ENCODE measurements around the gene NDST4. TPM values are rescaled to one million over a fixed set of nuclear protein-coding genes. Genes with fewer than 3 reads are reported as not detected.

The NDST4 gene
- 2.6 TPM for total RNA-seq

- Histone ChIP-seq H3K4me1 (ENCODE audit: control insufficient read depth in 3 of 3, insufficient read depth in 3 of 3, low read length in 3 of 3) (peaks cover 0 to 4% (median 0%) of the 10 kb centered on the region in 3 donors), H3K36me3 (ENCODE audit: control insufficient read depth in 3 of 3, insufficient read depth in 3 of 3, low read length in 3 of 3) (no peaks in the 10 kb centered on the region), H3K9me3 (ENCODE audit: control insufficient read depth in 3 of 3, low read length in 3 of 3) (no peaks in the 10 kb centered on the region), H3K27ac (ENCODE audit: low read depth, low read length) (no peak within 1 kb of the TSS), H3K9ac (ENCODE audit: low read depth in 1 of 3, low read length in 3 of 3) (peak within 1 kb of the TSS in 1 of 3 donors; percentile 12), H3K4me3 (ENCODE audit: low read length in 3 of 3) (peak within 1 kb of the TSS in 1 of 3 donors; percentile 53), H3K27me3 (ENCODE audit: control insufficient read depth in 3 of 3, insufficient read depth in 3 of 3, low read length in 3 of 3) (peaks cover 0 to 3% (median 0%) of the 10 kb centered on the region in 3 donors)
These were observed at the start of gene NDST4 for GRCh38 chr4:115113506-115114106. TSS of gene NDST4 (minus strand) at chr4:115113620. CDS start at chr4:115077036, 36,584 bp downstream.

GRCh38 chr4:115159141-115159540, 45.7 kb upstream of the NDST4 start:
- Histone ChIP-seq H3K9ac (ENCODE audit: low read depth in 1 of 3, low read length in 3 of 3) (no peak overlapping the region), H3K9me3 (ENCODE audit: control insufficient read depth in 3 of 3, low read length in 3 of 3) (no peaks in the 10 kb centered on the region), H3K27ac (ENCODE audit: low read depth, low read length) (no peak overlapping the region)

GRCh38 chr4:115158296-115158695, 44.9 kb upstream of the NDST4 start:
- no peak overlapping the region for H3K9ac ChIP-seq (ENCODE audit: low read depth in 1 of 3, low read length in 3 of 3)
- H3K9me3 ChIP-seq (ENCODE audit: control insufficient read depth in 3 of 3, low read length in 3 of 3), result no peaks in the 10 kb centered on the region
- H3K36me3 ChIP-seq (ENCODE audit: control insufficient read depth in 3 of 3, insufficient read depth in 3 of 3, low read length in 3 of 3), result no peaks in the 10 kb centered on the region
- no peak overlapping the region for H3K4me3 ChIP-seq (ENCODE audit: low read length in 3 of 3)
- H3K4me1 ChIP-seq (ENCODE audit: control insufficient read depth in 3 of 3, insufficient read depth in 3 of 3, low read length in 3 of 3), result no peaks in the 10 kb centered on the region
- no peaks in the 10 kb centered on the region for H3K27me3 ChIP-seq (ENCODE audit: control insufficient read depth in 3 of 3, insufficient read depth in 3 of 3, low read length in 3 of 3)
- H3K27ac ChIP-seq (ENCODE audit: low read depth, low read length), result no peak overlapping the region

More at GRCh38 chr4:115159141-115159540, 45.7 kb upstream of the NDST4 start:
- no peaks in the 10 kb centered on the region for H3K4me1 ChIP-seq (ENCODE audit: control insufficient read depth in 3 of 3, insufficient read depth in 3 of 3, low read length in 3 of 3)
- H3K36me3 ChIP-seq (ENCODE audit: control insufficient read depth in 3 of 3, insufficient read depth in 3 of 3, low read length in 3 of 3), result no peaks in the 10 kb centered on the region
- H3K27me3 ChIP-seq (ENCODE audit: control insufficient read depth in 3 of 3, insufficient read depth in 3 of 3, low read length in 3 of 3), result no peaks in the 10 kb centered on the region
- no peak overlapping the region for H3K4me3 ChIP-seq (ENCODE audit: low read length in 3 of 3)

GRCh38 chr4:115154826-115155225, 41.4 kb upstream of the NDST4 start:
- no peak overlapping the region for H3K9ac ChIP-seq (ENCODE audit: low read depth in 1 of 3, low read length in 3 of 3)
- no peak overlapping the region for H3K4me3 ChIP-seq (ENCODE audit: low read length in 3 of 3)
- H3K36me3 ChIP-seq (ENCODE audit: control insufficient read depth in 3 of 3, insufficient read depth in 3 of 3, low read length in 3 of 3), result no peaks in the 10 kb centered on the region
- no peaks in the 10 kb centered on the region for H3K9me3 ChIP-seq (ENCODE audit: control insufficient read depth in 3 of 3, low read length in 3 of 3)
- H3K4me1 ChIP-seq (ENCODE audit: control insufficient read depth in 3 of 3, insufficient read depth in 3 of 3, low read length in 3 of 3), result no peaks in the 10 kb centered on the region
- no peak overlapping the region for H3K27ac ChIP-seq (ENCODE audit: low read depth, low read length)
- H3K27me3 ChIP-seq (ENCODE audit: control insufficient read depth in 3 of 3, insufficient read depth in 3 of 3, low read length in 3 of 3), result no peaks in the 10 kb centered on the region

GRCh38 chr4:115152965-115153364, 39.5 kb upstream of the NDST4 start:
- no peak overlapping the region for H3K4me3 ChIP-seq (ENCODE audit: low read length in 3 of 3)
- no peak overlapping the region for H3K27ac ChIP-seq (ENCODE audit: low read depth, low read length)
- no peaks in the 10 kb centered on the region for H3K36me3 ChIP-seq (ENCODE audit: control insufficient read depth in 3 of 3, insufficient read depth in 3 of 3, low read length in 3 of 3)
- H3K9me3 ChIP-seq (ENCODE audit: control insufficient read depth in 3 of 3, low read length in 3 of 3), result no peaks in the 10 kb centered on the region
- no peaks in the 10 kb centered on the region for H3K27me3 ChIP-seq (ENCODE audit: control insufficient read depth in 3 of 3, insufficient read depth in 3 of 3, low read length in 3 of 3)
- H3K9ac ChIP-seq (ENCODE audit: low read depth in 1 of 3, low read length in 3 of 3), result no peak overlapping the region
- H3K4me1 ChIP-seq (ENCODE audit: control insufficient read depth in 3 of 3, insufficient read depth in 3 of 3, low read length in 3 of 3), result no peaks in the 10 kb centered on the region

GRCh38 chr4:115152081-115152480, 38.7 kb upstream of the NDST4 start:
- Histone ChIP-seq H3K27ac (ENCODE audit: low read depth, low read length) (no peak overlapping the region), H3K4me1 (ENCODE audit: control insufficient read depth in 3 of 3, insufficient read depth in 3 of 3, low read length in 3 of 3) (no peaks in the 10 kb centered on the region), H3K4me3 (ENCODE audit: low read length in 3 of 3) (no peak overlapping the region), H3K36me3 (ENCODE audit: control insufficient read depth in 3 of 3, insufficient read depth in 3 of 3, low read length in 3 of 3) (no peaks in the 10 kb centered on the region), H3K9me3 (ENCODE audit: control insufficient read depth in 3 of 3, low read length in 3 of 3) (no peaks in the 10 kb centered on the region), H3K27me3 (ENCODE audit: control insufficient read depth in 3 of 3, insufficient read depth in 3 of 3, low read length in 3 of 3) (no peaks in the 10 kb centered on the region), H3K9ac (ENCODE audit: low read depth in 1 of 3, low read length in 3 of 3) (no peak overlapping the region)

- H3K4me3 ChIP-seq (ENCODE audit: low read length in 3 of 3), result no peak overlapping the region
- no peaks in the 10 kb centered on the region for H3K36me3 ChIP-seq (ENCODE audit: control insufficient read depth in 3 of 3, insufficient read depth in 3 of 3, low read length in 3 of 3)
- H3K4me1 ChIP-seq (ENCODE audit: control insufficient read depth in 3 of 3, insufficient read depth in 3 of 3, low read length in 3 of 3), result no peaks in the 10 kb centered on the region
- no peak overlapping the region for H3K27ac ChIP-seq (ENCODE audit: low read depth, low read length)
- H3K9ac ChIP-seq (ENCODE audit: low read depth in 1 of 3, low read length in 3 of 3), result no peak overlapping the region
- no peaks in the 10 kb centered on the region for H3K27me3 ChIP-seq (ENCODE audit: control insufficient read depth in 3 of 3, insufficient read depth in 3 of 3, low read length in 3 of 3)
- H3K9me3 ChIP-seq (ENCODE audit: control insufficient read depth in 3 of 3, low read length in 3 of 3), result no peaks in the 10 kb centered on the region
These were observed 35.7 kb upstream of the NDST4 start for GRCh38 chr4:115149106-115149505.

GRCh38 chr4:115145393-115146160, 32.2 kb upstream of the NDST4 start:
- Histone ChIP-seq H3K4me3 (ENCODE audit: low read length in 3 of 3) (no peak overlapping the region), H3K36me3 (ENCODE audit: control insufficient read depth in 3 of 3, insufficient read depth in 3 of 3, low read length in 3 of 3) (no peaks in the 10 kb centered on the region), H3K27ac (ENCODE audit: low read depth, low read length) (no peak overlapping the region), H3K9me3 (ENCODE audit: control insufficient read depth in 3 of 3, low read length in 3 of 3) (no peaks in the 10 kb centered on the region), H3K27me3 (ENCODE audit: control insufficient read depth in 3 of 3, insufficient read depth in 3 of 3, low read length in 3 of 3) (no peaks in the 10 kb centered on the region), H3K9ac (ENCODE audit: low read depth in 1 of 3, low read length in 3 of 3) (no peak overlapping the region), H3K4me1 (ENCODE audit: control insufficient read depth in 3 of 3, insufficient read depth in 3 of 3, low read length in 3 of 3) (no peaks in the 10 kb centered on the region)

GRCh38 chr4:115128037-115128436, 14.6 kb upstream of the NDST4 start:
- no peaks in the 10 kb centered on the region for H3K4me1 ChIP-seq (ENCODE audit: control insufficient read depth in 3 of 3, insufficient read depth in 3 of 3, low read length in 3 of 3)
- H3K36me3 ChIP-seq (ENCODE audit: control insufficient read depth in 3 of 3, insufficient read depth in 3 of 3, low read length in 3 of 3), result no peaks in the 10 kb centered on the region
- no peak overlapping the region for H3K4me3 ChIP-seq (ENCODE audit: low read length in 3 of 3)
- H3K27me3 ChIP-seq (ENCODE audit: control insufficient read depth in 3 of 3, insufficient read depth in 3 of 3, low read length in 3 of 3), result no peaks in the 10 kb centered on the region
- no peaks in the 10 kb centered on the region for H3K9me3 ChIP-seq (ENCODE audit: control insufficient read depth in 3 of 3, low read length in 3 of 3)
- no peak overlapping the region for H3K9ac ChIP-seq (ENCODE audit: low read depth in 1 of 3, low read length in 3 of 3)
- H3K27ac ChIP-seq (ENCODE audit: low read depth, low read length), result no peak overlapping the region

GRCh38 chr4:115126491-115126890, 13.1 kb upstream of the NDST4 start:
- Histone ChIP-seq H3K9me3 (ENCODE audit: control insufficient read depth in 3 of 3, low read length in 3 of 3) (no peaks in the 10 kb centered on the region), H3K27me3 (ENCODE audit: control insufficient read depth in 3 of 3, insufficient read depth in 3 of 3, low read length in 3 of 3) (no peaks in the 10 kb centered on the region), H3K4me1 (ENCODE audit: control insufficient read depth in 3 of 3, insufficient read depth in 3 of 3, low read length in 3 of 3) (no peaks in the 10 kb centered on the region), H3K9ac (ENCODE audit: low read depth in 1 of 3, low read length in 3 of 3) (no peak overlapping the region), H3K27ac (ENCODE audit: low read depth, low read length) (no peak overlapping the region), H3K36me3 (ENCODE audit: control insufficient read depth in 3 of 3, insufficient read depth in 3 of 3, low read length in 3 of 3) (no peaks in the 10 kb centered on the region), H3K4me3 (ENCODE audit: low read length in 3 of 3) (no peak overlapping the region)
